Measurements from ENCODE around the gene CAMTA1.
A peak's percentile ranks its signal among the peaks of the same experiment; 100 is the strongest.
"Not testable (repeated sequence)": the region's sequence is repeated elsewhere in the genome, so short reads cannot be mapped to it uniquely, and the experiment has no call there.

CAMTA1 gene

GRCh38 chr1:7371926-7372325, 586.7 kb downstream of the CAMTA1 start:
- Mint-ChIP-seq H3K27ac (no peak overlapping the region), H3K36me3 (no peaks in the 10 kb centered on the region), H3K4me1 (no peaks in the 10 kb centered on the region), H3K4me3 (no peak overlapping the region), H3K27me3 (no peaks in the 10 kb centered on the region), H3K9me3 (no peaks in the 10 kb centered on the region)
- no peak for ATAC-seq

- Mint-ChIP-seq H3K9me3 (no peaks in the 10 kb centered on the region), H3K36me3 (no peaks in the 10 kb centered on the region), H3K4me3 (no peak overlapping the region), H3K27ac (no peak overlapping the region), H3K27me3 (no peaks in the 10 kb centered on the region), H3K4me1 (no peaks in the 10 kb centered on the region)
- ATAC-seq = no peak
Observed at GRCh38 chr1:7372477-7373120, 587.3 kb downstream of the CAMTA1 start.

GRCh38 chr1:7373251-7373650, 588.0 kb downstream of the CAMTA1 start:
- H3K9me3 Mint-ChIP-seq = no peaks in the 10 kb centered on the region
- no peaks in the 10 kb centered on the region for H3K36me3 Mint-ChIP-seq
- no peak for ATAC-seq
- H3K4me3 Mint-ChIP-seq = no peak overlapping the region
- no peaks in the 10 kb centered on the region for H3K4me1 Mint-ChIP-seq
- no peak overlapping the region for H3K27ac Mint-ChIP-seq
- H3K27me3 Mint-ChIP-seq = no peaks in the 10 kb centered on the region

- H3K27me3 Mint-ChIP-seq = no peaks in the 10 kb centered on the region
- no peaks in the 10 kb centered on the region for H3K9me3 Mint-ChIP-seq
- ATAC-seq = no peak
- H3K4me3 Mint-ChIP-seq = no peak overlapping the region
- H3K27ac Mint-ChIP-seq = no peak overlapping the region
- no peaks in the 10 kb centered on the region for H3K4me1 Mint-ChIP-seq
- H3K36me3 Mint-ChIP-seq = no peaks in the 10 kb centered on the region
Observed at GRCh38 chr1:7373876-7374562, 588.8 kb downstream of the CAMTA1 start.

- no peaks in the 10 kb centered on the region for H3K4me1 Mint-ChIP-seq
- ATAC-seq = no peak
- no peak overlapping the region for H3K27ac Mint-ChIP-seq
- no peak overlapping the region for H3K4me3 Mint-ChIP-seq
- no peaks in the 10 kb centered on the region for H3K27me3 Mint-ChIP-seq
- H3K36me3 Mint-ChIP-seq = no peaks in the 10 kb centered on the region
- no peaks in the 10 kb centered on the region for H3K9me3 Mint-ChIP-seq
Observed at GRCh38 chr1:7374563-7375160, 589.4 kb downstream of the CAMTA1 start.

GRCh38 chr1:7375329-7375728, 590.1 kb downstream of the CAMTA1 start:
- H3K9me3 Mint-ChIP-seq = no peaks in the 10 kb centered on the region
- no peaks in the 10 kb centered on the region for H3K36me3 Mint-ChIP-seq
- no peak for ATAC-seq
- no peaks in the 10 kb centered on the region for H3K4me1 Mint-ChIP-seq
- no peak overlapping the region for H3K4me3 Mint-ChIP-seq
- H3K27me3 Mint-ChIP-seq = no peaks in the 10 kb centered on the region
- no peak overlapping the region for H3K27ac Mint-ChIP-seq

GRCh38 chr1:7375781-7376660, 590.8 kb downstream of the CAMTA1 start:
- no peak overlapping the region for H3K27ac Mint-ChIP-seq
- H3K4me3 Mint-ChIP-seq = no peak overlapping the region
- no peaks in the 10 kb centered on the region for H3K27me3 Mint-ChIP-seq
- no peaks in the 10 kb centered on the region for H3K36me3 Mint-ChIP-seq
- no peaks in the 10 kb centered on the region for H3K9me3 Mint-ChIP-seq
- ATAC-seq = peak; percentile 4
- H3K4me1 Mint-ChIP-seq = no peaks in the 10 kb centered on the region

- H3K9me3 Mint-ChIP-seq = no peaks in the 10 kb centered on the region
- peak; percentile 20 for ATAC-seq
- H3K27ac Mint-ChIP-seq = no peak overlapping the region
- no peaks in the 10 kb centered on the region for H3K27me3 Mint-ChIP-seq
- no peak overlapping the region for H3K4me3 Mint-ChIP-seq
- H3K36me3 Mint-ChIP-seq = no peaks in the 10 kb centered on the region
- no peaks in the 10 kb centered on the region for H3K4me1 Mint-ChIP-seq
Observed at GRCh38 chr1:7376676-7377075, 591.4 kb downstream of the CAMTA1 start.

GRCh38 chr1:7378346-7379130, 593.3 kb downstream of the CAMTA1 start:
- Mint-ChIP-seq H3K27ac (no peak overlapping the region), H3K9me3 (peaks cover 6% of the 10 kb centered on the region), H3K27me3 (no peaks in the 10 kb centered on the region), H3K36me3 (no peaks in the 10 kb centered on the region), H3K4me1 (no peaks in the 10 kb centered on the region), H3K4me3 (no peak overlapping the region)
- no peak for ATAC-seq

- no peaks in the 10 kb centered on the region for H3K4me1 Mint-ChIP-seq
- peaks cover 7% of the 10 kb centered on the region for H3K9me3 Mint-ChIP-seq
- no peaks in the 10 kb centered on the region for H3K27me3 Mint-ChIP-seq
- H3K4me3 Mint-ChIP-seq = no peak overlapping the region
- ATAC-seq = no peak
- H3K27ac Mint-ChIP-seq = no peak overlapping the region
- H3K36me3 Mint-ChIP-seq = no peaks in the 10 kb centered on the region
Observed at GRCh38 chr1:7379441-7379971, 594.3 kb downstream of the CAMTA1 start.

GRCh38 chr1:7380068-7380467, 594.8 kb downstream of the CAMTA1 start:
- not testable (repeated sequence) for ATAC-seq, H3K4me3 Mint-ChIP-seq, H3K36me3 Mint-ChIP-seq, H3K9me3 Mint-ChIP-seq, H3K27ac Mint-ChIP-seq, H3K4me1 Mint-ChIP-seq, H3K27me3 Mint-ChIP-seq

- H3K9me3 Mint-ChIP-seq = peaks cover 7% of the 10 kb centered on the region
- no peak overlapping the region for H3K4me3 Mint-ChIP-seq
- H3K4me1 Mint-ChIP-seq = no peaks in the 10 kb centered on the region
- no peak overlapping the region for H3K27ac Mint-ChIP-seq
- ATAC-seq = no peak
- no peaks in the 10 kb centered on the region for H3K27me3 Mint-ChIP-seq
- no peaks in the 10 kb centered on the region for H3K36me3 Mint-ChIP-seq
Observed at GRCh38 chr1:7380712-7381111, 595.5 kb downstream of the CAMTA1 start.

- ATAC-seq, H3K27me3 Mint-ChIP-seq, H3K4me3 Mint-ChIP-seq, H3K4me1 Mint-ChIP-seq, H3K27ac Mint-ChIP-seq, H3K9me3 Mint-ChIP-seq, H3K36me3 Mint-ChIP-seq: not testable (repeated sequence)
Observed at GRCh38 chr1:7381729-7382128, 596.5 kb downstream of the CAMTA1 start.

GRCh38 chr1:7382971-7383370, 597.7 kb downstream of the CAMTA1 start:
- H3K27ac Mint-ChIP-seq = no peak overlapping the region
- H3K4me3 Mint-ChIP-seq = no peak overlapping the region
- no peak for ATAC-seq
- no peaks in the 10 kb centered on the region for H3K36me3 Mint-ChIP-seq
- no peaks in the 10 kb centered on the region for H3K27me3 Mint-ChIP-seq
- no peaks in the 10 kb centered on the region for H3K4me1 Mint-ChIP-seq
- H3K9me3 Mint-ChIP-seq = peaks cover 7% of the 10 kb centered on the region
